CD4-positive, CD25-positive, alpha-beta regulatory T cell (primary cell): ENCODE measurements around the gene FRMPD3. TPM values are rescaled to one million over a fixed set of nuclear protein-coding genes. Genes with fewer than 3 reads are reported as not detected.

ENCODE experiments used
- ATAC-seq, 2 donors: fragments of 150-1000 bp; cut with Tn5 transposase; one replicate each; pipeline ENCODE4 v1.10.0; 2021; ENCODE audit warnings: low read depth in 2 of 2, moderate number of reproducible peaks in 2 of 2, moderate library complexity in 1 of 2
- DNase-seq, 3 donors: peaks; one replicate each; pipeline versions ENCODE4 v3.0.0 to v3.0.0-alpha.2; 2012 to 2022; ENCODE audit warnings: mixed read lengths in 1 of 3
- H3K27ac ChIP-seq: one replicate; pipeline ENCODE4 v1.7.0; 2013; ENCODE audit warnings: mild to moderate bottlenecking, low read length; ENCODE audit not compliant: insufficient read depth, poor library complexity, severe bottlenecking
- H3K27me3 ChIP-seq: one replicate; pipeline ENCODE4 v1.7.0; 2013; ENCODE audit warnings: low read length; ENCODE audit not compliant: control insufficient read depth, insufficient read depth
- H3K36me3 ChIP-seq: one replicate; pipeline ENCODE4 v1.7.0; 2013; ENCODE audit warnings: mild to moderate bottlenecking, low read length, moderate library complexity; ENCODE audit not compliant: control insufficient read depth, insufficient read depth
- H3K4me1 ChIP-seq: 2 replicates; pipeline ENCODE4 v1.7.0; 2013; ENCODE audit warnings: mild to moderate bottlenecking, low read length; ENCODE audit not compliant: insufficient read depth, control insufficient read depth, poor library complexity, severe bottlenecking
- H3K4me3 ChIP-seq: one replicate; pipeline ENCODE4 v1.7.0; 2013; ENCODE audit warnings: low read depth, mild to moderate bottlenecking, low read length, moderate library complexity
- H3K9me3 ChIP-seq, 2 experiments: 1 replicate in 1 of 2; 2 replicates in 1 of 2; pipeline ENCODE4 v1.7.0; 2013; ENCODE audit warnings: low read length in 2 of 2, mild to moderate bottlenecking in 1 of 2, moderate library complexity in 1 of 2; ENCODE audit not compliant: control insufficient read depth in 2 of 2
- H3K27ac Mint-ChIP-seq, 3 donors: one replicate each; pipeline ENCODE4 v1.8.0; 2020 to 2022; ENCODE audit warnings: mild to moderate bottlenecking in 3 of 3, mixed read lengths in 3 of 3, moderate library complexity in 2 of 3
- H3K27me3 Mint-ChIP-seq: one replicate; pipeline ENCODE4 v1.8.0; 2022; ENCODE audit warnings: mild to moderate bottlenecking, mixed read lengths
- H3K36me3 Mint-ChIP-seq: one replicate; pipeline ENCODE4 v1.8.0; 2020; ENCODE audit warnings: mixed read lengths
- H3K4me1 Mint-ChIP-seq, 4 donors: one replicate each; pipeline ENCODE4 v1.8.0; 2020 to 2022; ENCODE audit warnings: mixed read lengths in 4 of 4, mild to moderate bottlenecking in 1 of 4
- H3K4me3 Mint-ChIP-seq, 4 donors: one replicate each; pipeline ENCODE4 v1.8.0; 2020 to 2022; ENCODE audit warnings: mild to moderate bottlenecking in 4 of 4, mixed read lengths in 4 of 4, moderate library complexity in 3 of 4
- H3K9me3 Mint-ChIP-seq, 7 donors: one replicate each; pipeline ENCODE4 v1.8.0; 2020 to 2022; ENCODE audit warnings: mixed read lengths in 7 of 7, mild to moderate bottlenecking in 3 of 7, moderate library complexity in 2 of 7
- polyA plus RNA-seq, 4 donors: library from polyadenylated mRNA; unstranded; fragments of 300-500 nt; fragmentation: Illumina TruSeq; gene quantifications; one replicate each; pipeline ENCODE4 v1.2.3, GENCODE V29; 2021
- total RNA-seq: library from RNA; stranded (reverse); gene quantifications from one replicate; pipeline ENCODE4 v1.2.3, GENCODE V29; 2022

Gene FRMPD3
- total and polyA plus RNA-seq, 5 donors from 2014 or later: not detected

GRCh38 chrX:107445146-107445545 lies 4.3 kb upstream of the FRMPD3 start:
- DNase-seq (no peak), ATAC-seq (no peak)
- H3K36me3 Mint-ChIP-seq: no peaks in the 10 kb centered on the region
- no peak overlapping the region for H3K4me3 ChIP-seq
- H3K4me3 Mint-ChIP-seq: no peak overlapping the region
- H3K9me3 Mint-ChIP-seq: no peaks in the 10 kb centered on the region
- H3K4me1 Mint-ChIP-seq: peaks cover 0 to 5% (median 0%) of the 10 kb centered on the region in 4 donors
- no peaks in the 10 kb centered on the region for H3K27me3 ChIP-seq
- no peaks in the 10 kb centered on the region for H3K9me3 ChIP-seq
- no peak overlapping the region for H3K27ac ChIP-seq
- H3K36me3 ChIP-seq: no peaks in the 10 kb centered on the region
- H3K27me3 Mint-ChIP-seq: peaks cover 16% of the 10 kb centered on the region
- peaks cover 2% of the 10 kb centered on the region for H3K4me1 ChIP-seq
- H3K27ac Mint-ChIP-seq: no peak overlapping the region

- no peaks in the 10 kb centered on the region for H3K36me3 Mint-ChIP-seq
- Histone ChIP-seq H3K9me3 (no peaks in the 10 kb centered on the region), H3K4me3 (no peak overlapping the region), H3K36me3 (no peaks in the 10 kb centered on the region), H3K4me1 (peaks cover 2% of the 10 kb centered on the region), H3K27ac (no peak overlapping the region), H3K27me3 (no peaks in the 10 kb centered on the region)
- H3K9me3 Mint-ChIP-seq: no peaks in the 10 kb centered on the region
- ATAC-seq (no peak), DNase-seq (no peak)
- peaks cover 18% of the 10 kb centered on the region for H3K27me3 Mint-ChIP-seq
- H3K27ac Mint-ChIP-seq: no peak overlapping the region
- H3K4me3 Mint-ChIP-seq: no peak overlapping the region
- H3K4me1 Mint-ChIP-seq: peaks cover 0 to 10% (median 0%) of the 10 kb centered on the region in 4 donors
Measured at GRCh38 chrX:107445631-107446030, 3.8 kb upstream of the FRMPD3 start.

- Histone ChIP-seq H3K4me3 (no peak overlapping the region), H3K36me3 (no peaks in the 10 kb centered on the region), H3K4me1 (peaks cover 2% of the 10 kb centered on the region), H3K9me3 (no peaks in the 10 kb centered on the region), H3K27ac (no peak overlapping the region), H3K27me3 (no peaks in the 10 kb centered on the region)
- Mint-ChIP-seq H3K27me3 (peaks cover 33% of the 10 kb centered on the region), H3K4me3 (no peak overlapping the region), H3K9me3 (no peaks in the 10 kb centered on the region), H3K4me1 (peaks cover 0 to 20% (median 0%) of the 10 kb centered on the region in 4 donors), H3K27ac (no peak overlapping the region), H3K36me3 (no peaks in the 10 kb centered on the region)
- ATAC-seq (no peak), DNase-seq (no peak)
Measured at GRCh38 chrX:107447642-107448041, 1.8 kb upstream of the FRMPD3 start.

- Histone ChIP-seq H3K4me1 (peaks cover 2% of the 10 kb centered on the region), H3K27me3 (no peaks in the 10 kb centered on the region), H3K9me3 (no peaks in the 10 kb centered on the region), H3K4me3 (no peak overlapping the region), H3K27ac (no peak overlapping the region), H3K36me3 (no peaks in the 10 kb centered on the region)
- peaks cover 33% of the 10 kb centered on the region for H3K27me3 Mint-ChIP-seq
- H3K27ac Mint-ChIP-seq: no peak overlapping the region
- H3K4me3 Mint-ChIP-seq: peak overlapping the region in 2 of 4 donors; percentile 63 to 78
- ATAC-seq (no peak), DNase-seq (no peak)
- H3K4me1 Mint-ChIP-seq: peaks cover 0 to 20% (median 0%) of the 10 kb centered on the region in 4 donors
- H3K9me3 Mint-ChIP-seq: no peaks in the 10 kb centered on the region
- H3K36me3 Mint-ChIP-seq: no peaks in the 10 kb centered on the region
Measured at GRCh38 chrX:107448625-107448997, 841 bp upstream of the FRMPD3 start.

- H3K36me3 ChIP-seq: no peaks in the 10 kb centered on the region
- Mint-ChIP-seq H3K4me1 (peaks cover 0 to 20% (median 0%) of the 10 kb centered on the region in 4 donors), H3K27ac (no peak overlapping the region), H3K4me3 (peak overlapping the region in 2 of 4 donors; percentile 53 to 63), H3K9me3 (no peaks in the 10 kb centered on the region), H3K36me3 (no peaks in the 10 kb centered on the region), H3K27me3 (peaks cover 33% of the 10 kb centered on the region)
- DNase-seq: no peak
- H3K27ac ChIP-seq: no peak overlapping the region
- no peak for ATAC-seq
- peaks cover 2% of the 10 kb centered on the region for H3K4me1 ChIP-seq
- no peak overlapping the region for H3K4me3 ChIP-seq
- no peaks in the 10 kb centered on the region for H3K9me3 ChIP-seq
- H3K27me3 ChIP-seq: peaks cover 4% of the 10 kb centered on the region
Measured at GRCh38 chrX:107450823-107451509, 1.5 kb downstream of the FRMPD3 start.

GRCh38 chrX:107451731-107452130 lies 2.3 kb downstream of the FRMPD3 start:
- H3K27me3 ChIP-seq: peaks cover 4% of the 10 kb centered on the region
- Mint-ChIP-seq H3K27ac (no peak overlapping the region), H3K9me3 (no peaks in the 10 kb centered on the region), H3K27me3 (peaks cover 33% of the 10 kb centered on the region), H3K4me1 (peaks cover 0 to 20% (median 0%) of the 10 kb centered on the region in 4 donors), H3K4me3 (no peak overlapping the region), H3K36me3 (no peaks in the 10 kb centered on the region)
- no peak overlapping the region for H3K27ac ChIP-seq
- no peak for ATAC-seq
- DNase-seq: no peak
- peaks cover 2% of the 10 kb centered on the region for H3K4me1 ChIP-seq
- no peak overlapping the region for H3K4me3 ChIP-seq
- no peaks in the 10 kb centered on the region for H3K36me3 ChIP-seq
- H3K9me3 ChIP-seq: no peaks in the 10 kb centered on the region

DNA sequence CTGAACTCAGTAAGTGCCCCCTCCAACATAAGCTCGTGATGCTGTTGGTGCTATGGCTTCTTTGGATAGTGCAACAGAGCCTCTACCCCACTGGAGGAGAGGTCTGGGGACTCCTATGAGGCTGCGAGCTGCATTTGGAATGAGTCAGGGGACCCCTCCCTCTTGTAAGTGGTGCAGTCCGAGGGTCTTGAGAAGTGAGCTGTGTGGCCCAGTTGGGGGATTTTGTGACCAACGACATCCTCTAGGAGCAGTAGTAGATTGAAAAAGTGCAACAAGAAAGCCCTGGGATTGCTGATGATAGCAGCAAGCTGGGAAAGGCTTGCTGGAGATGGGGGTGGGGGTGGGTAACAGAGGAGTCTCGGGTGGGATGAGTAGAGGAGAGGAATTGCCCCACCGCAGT lies 3.1 kb downstream of the FRMPD3 start:
- H3K4me1 Mint-ChIP-seq: peaks cover 0 to 20% (median 0%) of the 10 kb centered on the region in 4 donors
- Histone ChIP-seq H3K27ac (no peak overlapping the region), H3K4me1 (peaks cover 2% of the 10 kb centered on the region), H3K4me3 (no peak overlapping the region), H3K36me3 (no peaks in the 10 kb centered on the region), H3K9me3 (no peaks in the 10 kb centered on the region), H3K27me3 (peaks cover 4% of the 10 kb centered on the region)
- H3K27ac Mint-ChIP-seq: no peak overlapping the region
- DNase-seq (no peak), ATAC-seq (no peak)
- no peak overlapping the region for H3K4me3 Mint-ChIP-seq
- H3K9me3 Mint-ChIP-seq: no peaks in the 10 kb centered on the region
- peaks cover 28% of the 10 kb centered on the region for H3K27me3 Mint-ChIP-seq
- no peaks in the 10 kb centered on the region for H3K36me3 Mint-ChIP-seq

DNA sequence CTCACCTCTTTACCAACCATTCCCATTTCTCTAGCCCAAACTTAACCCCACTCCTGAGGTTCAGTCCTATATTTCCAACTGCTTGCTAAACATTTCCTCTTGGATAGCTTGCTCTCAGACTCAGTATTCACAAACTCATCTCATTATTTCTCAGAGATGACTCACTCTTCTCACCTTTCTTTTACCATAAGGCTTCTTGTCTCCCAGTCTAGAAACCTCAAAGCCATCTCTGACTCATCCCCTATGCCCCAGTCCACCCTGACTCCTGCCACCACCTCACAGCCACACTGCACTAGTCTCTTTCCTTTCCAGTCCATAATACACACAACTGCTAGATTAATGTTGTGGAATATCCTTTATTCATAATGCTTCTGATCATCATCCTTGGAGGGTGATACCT lies 4.8 kb downstream of the FRMPD3 start:
- no peak overlapping the region for H3K27ac ChIP-seq
- peaks cover 4% of the 10 kb centered on the region for H3K27me3 ChIP-seq
- no peak for ATAC-seq
- H3K9me3 ChIP-seq: no peaks in the 10 kb centered on the region
- H3K4me3 ChIP-seq: no peak overlapping the region
- Mint-ChIP-seq H3K27me3 (peaks cover 21% of the 10 kb centered on the region), H3K4me3 (no peak overlapping the region), H3K27ac (no peak overlapping the region), H3K9me3 (no peaks in the 10 kb centered on the region), H3K36me3 (no peaks in the 10 kb centered on the region), H3K4me1 (peaks cover 0 to 15% (median 0%) of the 10 kb centered on the region in 4 donors)
- H3K4me1 ChIP-seq: no peaks in the 10 kb centered on the region
- DNase-seq: peak in 1 of 3 donors; percentile 4
- H3K36me3 ChIP-seq: no peaks in the 10 kb centered on the region
